HK-2 (cell line): ENCODE measurements around the gene POGLUT3.

Experiments used
- DNase-seq: peaks from one replicate; pipeline ENCODE4 v3.0.0-alpha.2; 2018; ENCODE audit not compliant: unreplicated experiment

POGLUT3 gene

GRCh38 chr11:108498046-108498815 lies at the start of gene POGLUT3:
TSS of gene POGLUT3 (minus strand) at chr11:108498384. CDS start at chr11:108498366, 18 bp downstream.
- DNase-seq, result peak; percentile 67

DNA sequence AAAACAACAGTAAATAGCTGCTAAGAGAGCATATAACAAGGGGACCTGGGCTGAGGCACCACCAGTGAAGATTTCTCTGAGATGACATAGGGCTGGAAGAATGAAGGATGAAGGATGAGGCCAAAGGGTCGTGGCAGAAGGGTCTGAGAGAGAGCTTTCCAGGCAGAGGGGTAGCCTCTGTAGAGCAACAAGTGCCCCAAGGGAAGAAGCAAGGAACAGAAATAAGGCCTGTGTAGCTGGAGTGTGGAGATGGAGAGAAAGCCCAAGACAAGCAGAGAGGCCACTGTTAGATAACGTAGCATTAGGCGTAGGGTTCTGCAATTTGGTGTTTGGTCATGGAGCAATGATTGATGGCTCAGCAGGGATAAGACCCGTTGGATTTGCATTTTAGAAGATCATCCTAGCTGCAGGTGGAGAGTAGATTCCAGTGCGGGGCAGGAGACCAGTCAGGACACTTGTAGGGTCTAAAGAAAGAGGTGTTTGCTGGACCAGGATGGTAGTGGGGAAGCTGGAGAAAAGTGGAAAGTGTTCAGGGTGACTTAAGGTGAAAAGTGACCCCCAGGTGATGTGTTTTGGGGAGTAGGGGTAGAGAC lies 47.8 kb upstream of the POGLUT3 start:
- DNase-seq, result no peak

DNA sequence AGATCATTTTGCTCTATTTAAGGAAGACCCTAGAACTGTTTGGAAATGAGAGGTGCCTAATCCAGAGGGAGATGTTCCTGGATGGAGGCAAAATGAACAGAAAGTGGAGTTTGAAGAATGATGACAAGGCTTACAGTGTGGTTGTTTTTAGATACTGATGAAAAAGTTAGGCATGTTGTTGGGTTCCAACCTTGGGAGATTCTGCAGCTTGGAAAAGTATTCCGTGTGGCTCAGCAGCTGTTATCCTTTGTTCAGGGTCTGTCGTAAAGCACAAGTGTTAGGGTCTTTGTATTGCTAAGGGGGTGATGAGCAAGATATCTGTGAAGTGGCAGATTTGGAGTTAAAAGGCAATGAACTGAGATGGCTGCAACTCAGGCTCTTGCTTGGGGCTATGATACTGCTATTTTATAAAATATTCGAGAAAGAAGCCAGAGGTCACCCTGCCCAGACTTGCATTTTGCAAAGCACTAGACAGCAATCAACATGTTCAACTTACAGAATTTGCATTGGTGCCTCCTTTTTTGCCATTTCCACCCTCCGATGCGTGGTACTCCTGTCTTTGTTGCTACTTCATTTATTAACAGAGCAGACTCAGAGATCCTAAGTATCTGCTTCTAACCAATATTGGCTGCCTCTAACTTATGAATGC lies 45.3 kb upstream of the POGLUT3 start:
- DNase-seq, result no peak

- no peak for DNase-seq
These were observed 43.3 kb upstream of the POGLUT3 start for GRCh38 chr11:108541531-108541930.

- DNase-seq, result no peak
These were observed 40.3 kb upstream of the POGLUT3 start for GRCh38 chr11:108538502-108538901.

DNA sequence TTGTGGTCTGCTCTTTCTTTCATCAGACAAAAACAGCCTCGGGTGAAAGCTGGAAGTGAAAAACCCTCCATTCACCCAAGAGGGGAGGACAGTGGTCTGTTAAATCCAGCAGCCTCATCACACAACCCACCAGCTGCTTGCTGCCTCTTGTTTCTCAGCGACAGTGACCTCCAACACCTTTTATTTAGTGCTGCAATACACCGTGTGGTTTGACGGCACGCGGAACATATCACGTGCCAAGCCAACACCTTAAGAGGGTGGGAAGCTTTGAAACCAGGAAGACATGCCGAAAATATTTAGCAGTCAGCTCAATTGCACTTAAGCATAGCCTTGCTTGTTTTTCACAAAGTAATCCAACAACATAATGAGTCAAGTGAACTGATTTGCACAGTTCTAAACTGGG lies 39.8 kb upstream of the POGLUT3 start:
- DNase-seq, result no peak

DNA sequence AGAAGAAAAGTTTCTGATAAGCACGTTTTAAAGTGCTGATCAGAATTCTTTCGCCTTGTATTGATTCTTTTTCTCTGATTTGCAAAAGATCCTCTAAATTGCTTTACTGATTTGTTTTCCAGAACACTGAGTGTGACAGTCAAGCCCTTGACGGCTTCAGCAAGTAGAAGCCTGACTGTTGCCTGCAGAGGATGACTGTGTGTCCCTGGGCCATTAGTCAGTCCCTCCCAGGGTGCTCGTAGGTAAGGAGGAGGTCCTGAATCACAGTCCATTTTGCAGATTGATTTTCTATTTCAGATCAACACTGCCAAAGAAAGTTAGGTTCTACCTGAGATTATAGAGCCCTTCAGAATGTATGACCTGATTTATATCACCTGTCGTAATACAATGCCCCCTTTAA lies 38.6 kb upstream of the POGLUT3 start:
- DNase-seq, result no peak

GRCh38 chr11:108535384-108535955 lies 37.3 kb upstream of the POGLUT3 start:
- no peak for DNase-seq

DNA sequence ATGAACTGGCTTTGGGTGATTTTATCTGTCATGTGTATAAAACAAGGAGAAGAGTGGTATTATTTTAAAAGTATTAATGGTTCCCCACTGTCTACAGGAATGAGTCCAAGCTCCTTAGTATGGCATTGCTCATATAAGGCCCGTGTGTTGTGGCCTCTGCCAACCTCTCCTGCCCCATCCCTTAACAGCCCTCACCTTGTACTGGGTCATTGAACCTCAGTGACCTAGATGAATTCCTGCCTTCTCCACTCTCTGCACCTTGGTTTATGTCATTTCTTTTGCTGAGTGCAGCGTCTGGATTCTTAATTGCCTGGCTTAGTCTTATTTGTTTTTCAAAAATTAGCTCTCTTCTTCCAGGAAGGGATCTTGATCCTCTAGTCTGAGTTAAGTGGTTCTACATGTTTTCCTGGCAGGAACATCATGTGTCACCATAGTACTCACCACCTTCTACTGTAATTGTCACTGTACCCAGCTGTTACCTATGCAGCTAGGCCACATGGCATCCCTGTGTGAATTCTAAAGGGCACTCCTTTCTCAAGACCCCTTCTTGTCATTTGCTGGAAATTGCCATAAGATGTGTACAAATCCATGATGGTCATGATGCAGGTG lies 36.2 kb upstream of the POGLUT3 start:
- no peak for DNase-seq

- DNase-seq, result no peak
These were observed 32.2 kb upstream of the POGLUT3 start for GRCh38 chr11:108530426-108530825.

- no peak for DNase-seq
These were observed 29.2 kb upstream of the POGLUT3 start for GRCh38 chr11:108527382-108527781.

DNA sequence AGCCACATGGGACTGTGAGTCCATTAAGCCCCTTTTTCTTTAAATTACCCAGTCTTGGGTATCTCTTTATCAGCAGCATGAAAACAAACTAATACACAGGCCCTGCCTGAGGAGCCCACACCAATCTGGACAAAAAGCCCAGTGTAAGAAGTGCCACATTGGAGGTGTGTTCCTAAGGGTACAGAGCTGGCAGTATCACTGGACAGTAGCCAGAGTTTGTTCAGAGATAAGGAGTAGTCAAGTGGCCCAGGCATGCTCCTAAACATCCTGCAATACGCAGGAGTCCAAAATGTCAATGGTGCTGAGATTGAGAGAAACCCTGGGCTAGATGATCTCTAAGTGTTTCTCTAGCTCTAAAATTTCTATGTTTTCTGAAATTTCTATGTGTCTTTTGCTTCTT lies 27.0 kb upstream of the POGLUT3 start:
- no peak for DNase-seq

- no peak for DNase-seq
These were observed 26.2 kb upstream of the POGLUT3 start for GRCh38 chr11:108524422-108524821.

GRCh38 chr11:108522318-108522717 lies 24.1 kb upstream of the POGLUT3 start:
- DNase-seq, result no peak

DNA sequence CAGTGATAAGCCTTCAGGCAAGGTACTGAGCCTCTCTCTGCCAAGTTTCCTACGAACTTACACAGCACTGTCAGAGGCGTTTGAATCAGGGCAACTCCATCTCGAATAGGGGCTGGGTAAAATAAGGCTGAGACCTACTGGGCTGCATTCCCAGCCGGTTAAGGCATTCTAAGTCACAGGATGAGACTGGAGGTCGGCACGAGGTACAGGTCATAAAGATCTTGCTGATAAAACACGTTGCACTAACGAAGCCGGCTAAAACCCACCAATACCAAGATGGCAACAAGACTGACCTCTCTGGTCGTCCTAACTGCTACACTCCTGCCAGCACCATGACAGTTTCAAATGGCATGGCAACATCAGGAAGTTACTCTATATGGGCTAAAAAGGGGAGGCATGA lies 20.4 kb upstream of the POGLUT3 start:
- DNase-seq, result no peak

GRCh38 chr11:108516125-108516524 lies 17.9 kb upstream of the POGLUT3 start:
- DNase-seq, result no peak

GRCh38 chr11:108512708-108513107 lies 14.5 kb upstream of the POGLUT3 start:
- no peak for DNase-seq

GRCh38 chr11:108511851-108512474 lies 13.8 kb upstream of the POGLUT3 start:
- peak; percentile 54 for DNase-seq

DNA sequence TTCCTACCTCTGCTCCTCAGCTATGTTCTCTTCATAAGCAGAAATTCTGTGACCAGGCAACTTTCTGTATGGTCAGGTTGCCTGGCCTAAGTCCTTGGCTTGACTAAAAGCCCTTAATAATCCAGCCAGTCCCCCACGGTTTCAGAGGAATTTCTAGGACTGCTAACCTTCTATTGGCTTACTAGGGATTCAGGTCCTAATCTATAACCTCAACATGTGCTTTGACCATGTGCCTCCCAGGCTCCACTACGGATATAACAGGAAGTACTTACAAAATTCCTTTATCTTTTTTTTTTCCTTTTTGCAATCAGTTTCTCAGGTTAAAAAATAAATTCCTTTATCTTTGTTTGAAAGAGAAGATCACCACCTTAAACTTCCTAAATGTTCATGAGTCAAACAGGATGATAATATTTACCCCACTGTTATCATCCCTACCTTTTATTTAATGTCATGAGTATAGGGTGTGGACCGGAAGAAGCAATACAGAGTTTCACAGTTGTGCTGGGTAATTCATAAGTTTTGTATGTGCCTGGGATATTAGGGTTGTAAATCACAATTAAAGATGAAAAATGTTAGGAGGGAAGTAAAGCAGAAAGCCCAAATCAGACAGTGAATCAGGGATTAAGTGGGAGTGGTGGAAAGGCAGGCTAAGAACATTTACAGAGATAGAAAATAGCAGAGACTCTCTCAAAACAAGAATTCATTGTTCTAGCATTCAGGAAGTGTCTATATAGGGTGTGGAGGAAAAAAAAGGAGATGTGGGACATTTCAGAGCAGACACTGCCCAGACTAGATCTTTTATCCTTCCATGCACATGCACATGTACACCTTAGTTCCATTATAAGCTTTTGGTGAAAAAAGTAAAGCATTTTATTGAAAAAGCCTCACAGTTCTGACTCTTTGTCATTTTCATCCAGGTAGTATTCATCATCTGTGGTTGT lies 10.7 kb upstream of the POGLUT3 start:
- no peak for DNase-seq

GRCh38 chr11:108501396-108501795 lies 3.2 kb upstream of the POGLUT3 start:
- DNase-seq, result no peak

GRCh38 chr11:108500721-108501120 lies 2.5 kb upstream of the POGLUT3 start:
- DNase-seq, result no peak
